Measurements from ENCODE around the gene MAGI2.

The MAGI2 gene

GRCh38 chr7:78169992-78170391, 1283.5 kb downstream of the MAGI2 start:
- no peak for DNase-seq

- no peak for DNase-seq
Measured at GRCh38 chr7:78168865-78169264, 1284.6 kb downstream of the MAGI2 start.

GRCh38 chr7:78167860-78168259, 1285.6 kb downstream of the MAGI2 start:
- DNase-seq, result no peak

GRCh38 chr7:78165854-78166253, 1287.6 kb downstream of the MAGI2 start:
- no peak for DNase-seq

GRCh38 chr7:78165454-78165853, 1288.0 kb downstream of the MAGI2 start:
- no peak for DNase-seq

- no peak for DNase-seq
Measured at GRCh38 chr7:78164459-78164858, 1289.0 kb downstream of the MAGI2 start.

GRCh38 chr7:78161781-78162180, 1291.7 kb downstream of the MAGI2 start:
- no peak for DNase-seq

GRCh38 chr7:78159545-78159944, 1293.9 kb downstream of the MAGI2 start:
- DNase-seq, result no peak

GRCh38 chr7:78153285-78153684, 1300.2 kb downstream of the MAGI2 start:
- no peak for DNase-seq

- no peak for DNase-seq
Measured at GRCh38 chr7:78151229-78151628, 1302.2 kb downstream of the MAGI2 start.

- DNase-seq, result peak; percentile 80
Measured at GRCh38 chr7:78149787-78150186, 1303.7 kb downstream of the MAGI2 start.

- no peak for DNase-seq
Measured at GRCh38 chr7:78148166-78148894, 1305.1 kb downstream of the MAGI2 start.

- no peak for DNase-seq
Measured at GRCh38 chr7:78146546-78146945, 1306.9 kb downstream of the MAGI2 start.

- DNase-seq, result no peak
Measured at GRCh38 chr7:78143661-78144060, 1309.8 kb downstream of the MAGI2 start.

- peak; percentile 74 for DNase-seq
Measured at GRCh38 chr7:78141522-78142281, 1311.8 kb downstream of the MAGI2 start.

- DNase-seq, result no peak
Measured at GRCh38 chr7:78140109-78140508, 1313.4 kb downstream of the MAGI2 start.

GRCh38 chr7:78139335-78139734, 1314.1 kb downstream of the MAGI2 start:
- DNase-seq, result peak; percentile 46

GRCh38 chr7:78134774-78135173, 1318.7 kb downstream of the MAGI2 start:
- DNase-seq, result no peak

- peak; percentile 89 for DNase-seq
Measured at GRCh38 chr7:78134256-78134655, 1319.2 kb downstream of the MAGI2 start.

GRCh38 chr7:78130446-78131215, 1322.8 kb downstream of the MAGI2 start:
- peak; percentile 64 for DNase-seq

- no peak for DNase-seq
Measured at GRCh38 chr7:78129865-78130264, 1323.6 kb downstream of the MAGI2 start.

GRCh38 chr7:78127009-78127408, 1326.5 kb downstream of the MAGI2 start:
- no peak for DNase-seq

GRCh38 chr7:78125884-78126283, 1327.6 kb downstream of the MAGI2 start:
- DNase-seq, result peak; percentile 41

Data from fibroblast of skin of back (primary cell).